ENCODE measurements around the gene STOML1.

Gene STOML1

DNA sequence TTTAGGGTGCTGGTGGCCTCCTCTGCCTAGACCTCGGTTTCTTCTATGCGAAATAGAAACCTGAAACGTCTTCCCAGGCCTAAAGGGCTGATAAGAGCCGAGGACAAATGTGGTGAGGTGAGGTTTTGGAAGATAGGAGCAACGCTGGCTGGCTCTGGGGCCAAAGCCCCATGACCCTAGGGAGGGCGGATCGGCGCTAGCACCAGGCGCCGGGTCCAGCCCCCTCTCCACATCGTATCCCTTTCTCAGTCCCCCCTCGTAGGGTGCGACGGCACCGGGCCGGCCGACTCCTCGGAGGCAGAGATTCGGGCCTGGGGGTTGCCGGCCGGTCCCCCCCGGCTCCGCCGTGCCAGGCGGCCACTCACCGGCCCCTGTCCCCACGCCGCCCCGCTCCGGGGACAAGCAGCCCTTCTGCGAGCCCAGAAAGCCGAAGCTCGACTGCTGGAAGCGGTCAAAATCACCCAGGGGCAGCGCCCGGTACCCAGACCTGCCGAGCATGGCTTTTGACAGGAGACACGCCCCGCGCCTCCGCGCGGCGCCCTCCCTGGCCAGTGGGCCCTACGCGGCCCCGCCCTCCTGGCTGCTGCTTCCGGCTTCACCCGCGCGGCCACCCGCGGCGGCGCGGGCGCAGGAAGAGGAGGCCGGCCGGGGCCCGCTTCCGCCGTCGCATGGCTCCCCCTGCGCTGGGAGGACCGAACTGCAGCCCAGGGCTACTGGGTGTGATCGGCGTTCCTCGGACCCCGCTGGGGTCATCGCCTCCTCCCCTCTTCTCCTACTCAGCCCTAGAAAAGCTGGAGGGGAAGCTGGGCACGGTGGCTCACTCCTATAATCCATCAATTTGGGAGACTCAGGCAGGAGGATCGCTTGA, at the start of gene STOML1:
TSS of gene STOML1 (minus strand) at position 570 of the 868 bp plus-strand sequence. CDS start at position 498, 72 bp downstream.
- peak within 1 kb of the TSS; percentile 67 for H3K4me3 ChIP-seq (ENCODE audit: low read length)
- TF ChIP-seq, protein P1, sequence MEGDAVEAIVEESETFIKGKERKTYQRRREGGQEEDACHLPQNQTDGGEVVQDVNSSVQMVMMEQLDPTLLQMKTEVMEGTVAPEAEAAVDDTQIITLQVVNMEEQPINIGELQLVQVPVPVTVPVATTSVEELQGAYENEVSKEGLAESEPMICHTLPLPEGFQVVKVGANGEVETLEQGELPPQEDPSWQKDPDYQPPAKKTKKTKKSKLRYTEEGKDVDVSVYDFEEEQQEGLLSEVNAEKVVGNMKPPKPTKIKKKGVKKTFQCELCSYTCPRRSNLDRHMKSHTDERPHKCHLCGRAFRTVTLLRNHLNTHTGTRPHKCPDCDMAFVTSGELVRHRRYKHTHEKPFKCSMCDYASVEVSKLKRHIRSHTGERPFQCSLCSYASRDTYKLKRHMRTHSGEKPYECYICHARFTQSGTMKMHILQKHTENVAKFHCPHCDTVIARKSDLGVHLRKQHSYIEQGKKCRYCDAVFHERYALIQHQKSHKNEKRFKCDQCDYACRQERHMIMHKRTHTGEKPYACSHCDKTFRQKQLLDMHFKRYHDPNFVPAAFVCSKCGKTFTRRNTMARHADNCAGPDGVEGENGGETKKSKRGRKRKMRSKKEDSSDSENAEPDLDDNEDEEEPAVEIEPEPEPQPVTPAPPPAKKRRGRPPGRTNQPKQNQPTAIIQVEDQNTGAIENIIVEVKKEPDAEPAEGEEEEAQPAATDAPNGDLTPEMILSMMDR (conservative IDR thresholded peaks at IDR 0.05; ENCODE audit: low read length) = peak; percentile 61

GRCh38 chr15:74041311-74041756, 49.2 kb upstream of the STOML1 start:
- H3K4me3 ChIP-seq (ENCODE audit: low read length) = peak overlapping the region; percentile 52
- peak; percentile 69 for DNase-seq (ENCODE audit: low read depth)
- TF ChIP-seq, protein P1 (conservative IDR thresholded peaks at IDR 0.05; ENCODE audit: low read length) = no peak

More for the DNA sequence above, at the start of gene STOML1:
- DNase-seq (ENCODE audit: low read depth) = peak; percentile 96

- TF ChIP-seq, protein P1 (conservative IDR thresholded peaks at IDR 0.05; ENCODE audit: low read length) = peak; percentile 28; the same call in 1 of the 2 replicates
- peak; percentile 98 for DNase-seq (ENCODE audit: low read depth)
- peak overlapping the region; percentile 52 for H3K4me3 ChIP-seq (ENCODE audit: low read length)
Measured at GRCh38 chr15:74040109-74040850, 48.2 kb upstream of the STOML1 start.

DNA sequence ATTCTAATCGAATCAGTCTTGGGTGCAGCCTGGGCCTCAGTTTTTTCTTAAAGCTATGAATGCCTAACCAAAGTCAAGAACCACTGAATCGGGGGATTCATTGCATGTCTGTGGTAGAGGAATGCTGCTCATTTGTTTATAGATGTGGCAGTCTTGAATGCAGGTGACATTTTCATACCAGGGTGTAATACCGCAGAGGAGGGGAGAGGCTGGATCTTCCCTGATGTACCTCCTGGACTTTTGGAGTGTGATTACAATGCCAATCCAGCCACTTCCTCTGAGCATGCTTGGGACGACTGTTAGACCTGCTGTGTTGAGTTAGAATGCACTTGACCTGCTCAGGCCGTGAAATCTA, 47.5 kb upstream of the STOML1 start:
- no peak for DNase-seq (ENCODE audit: low read depth)
- TF ChIP-seq, protein P1 (conservative IDR thresholded peaks at IDR 0.05; ENCODE audit: low read length) = no peak
- no peak overlapping the region; the same call in 1 of the 2 replicates for H3K4me3 ChIP-seq (ENCODE audit: low read length)

- TF ChIP-seq, protein P1 (conservative IDR thresholded peaks at IDR 0.05; ENCODE audit: low read length) = no peak
- H3K4me3 ChIP-seq (ENCODE audit: low read length) = no peak overlapping the region
- DNase-seq (ENCODE audit: low read depth) = peak; percentile 46
Measured at GRCh38 chr15:74038707-74039655, 46.9 kb upstream of the STOML1 start.
